ENCODE data around the gene RBM19. TPM values are rescaled to one million over a fixed set of nuclear protein-coding genes. Genes with fewer than 3 reads are reported as not detected.

RBM19 gene
- total RNA-seq, 4 donors from 2014 or later = 19.3 to 45.5 (median 31.5) TPM

- no peaks in the 10 kb centered on the region for H3K4me1 ChIP-seq
- H3K4me3 ChIP-seq = no peak overlapping the region
- DNase-seq = no peak
- no peaks in the 10 kb centered on the region for H3K27me3 ChIP-seq
- H3K9me3 ChIP-seq = no peaks in the 10 kb centered on the region
- H3K36me3 ChIP-seq = no peaks in the 10 kb centered on the region
- TF ChIP-seq CTCF (IDR thresholded peaks at IDR 0.05) (no peak), POLR2A (IDR thresholded peaks at IDR 0.05) (no peak)
- intact Hi-C loops (cut with DNase I; ENCODE audit: low total_unique reads) = no loop called here
- H3K27ac ChIP-seq = no peak overlapping the region
These were observed 66.3 kb downstream of the RBM19 start for GRCh38 chr12:113899561-113900471.

- Histone ChIP-seq H3K36me3 (no peaks in the 10 kb centered on the region), H3K9me3 (no peaks in the 10 kb centered on the region), H3K27ac (no peak overlapping the region), H3K27me3 (no peaks in the 10 kb centered on the region), H3K4me3 (no peak overlapping the region), H3K4me1 (no peaks in the 10 kb centered on the region)
- intact Hi-C loops (cut with DNase I; ENCODE audit: low total_unique reads) = no loop called here
- no peak for TF ChIP-seq CTCF (IDR thresholded peaks at IDR 0.05)
- no peak for TF ChIP-seq POLR2A (IDR thresholded peaks at IDR 0.05)
- DNase-seq = no peak
These were observed 67.0 kb downstream of the RBM19 start for GRCh38 chr12:113899042-113899560.

GRCh38 chr12:113898466-113898865 lies 67.7 kb downstream of the RBM19 start:
- no peak overlapping the region for H3K27ac ChIP-seq
- DNase-seq = no peak
- intact Hi-C loops (cut with DNase I; ENCODE audit: low total_unique reads) = no loop called here
- no peaks in the 10 kb centered on the region for H3K9me3 ChIP-seq
- H3K4me1 ChIP-seq = no peaks in the 10 kb centered on the region
- H3K27me3 ChIP-seq = no peaks in the 10 kb centered on the region
- no peaks in the 10 kb centered on the region for H3K36me3 ChIP-seq
- H3K4me3 ChIP-seq = no peak overlapping the region
- TF ChIP-seq CTCF (IDR thresholded peaks at IDR 0.05) (no peak), POLR2A (IDR thresholded peaks at IDR 0.05) (no peak)

GRCh38 chr12:113897406-113897805 lies 68.7 kb downstream of the RBM19 start:
- Histone ChIP-seq H3K27ac (no peak overlapping the region), H3K4me1 (no peaks in the 10 kb centered on the region), H3K36me3 (no peaks in the 10 kb centered on the region), H3K27me3 (no peaks in the 10 kb centered on the region), H3K9me3 (no peaks in the 10 kb centered on the region), H3K4me3 (no peak overlapping the region)
- no peak for DNase-seq
- no peak for TF ChIP-seq POLR2A (IDR thresholded peaks at IDR 0.05)
- TF ChIP-seq CTCF (IDR thresholded peaks at IDR 0.05) = no peak
- intact Hi-C loops (cut with DNase I; ENCODE audit: low total_unique reads) = no loop called here

GRCh38 chr12:113896841-113897240 lies 69.3 kb downstream of the RBM19 start:
- no peak for DNase-seq
- no peak for TF ChIP-seq POLR2A (IDR thresholded peaks at IDR 0.05)
- no peak for TF ChIP-seq CTCF (IDR thresholded peaks at IDR 0.05)
- intact Hi-C loops (cut with DNase I; ENCODE audit: low total_unique reads) = no loop called here
- no peaks in the 10 kb centered on the region for H3K9me3 ChIP-seq
- H3K27ac ChIP-seq = no peak overlapping the region
- H3K4me3 ChIP-seq = no peak overlapping the region
- no peaks in the 10 kb centered on the region for H3K4me1 ChIP-seq
- no peaks in the 10 kb centered on the region for H3K27me3 ChIP-seq
- no peaks in the 10 kb centered on the region for H3K36me3 ChIP-seq

Measured in uterus (tissue), 4 donors.